ENCODE data around the gene CIP2A.

The CIP2A gene

GRCh38 chr3:108555966-108556581 is 33.2 kb downstream of the CIP2A start:
- DNase-seq: no peak

DNA sequence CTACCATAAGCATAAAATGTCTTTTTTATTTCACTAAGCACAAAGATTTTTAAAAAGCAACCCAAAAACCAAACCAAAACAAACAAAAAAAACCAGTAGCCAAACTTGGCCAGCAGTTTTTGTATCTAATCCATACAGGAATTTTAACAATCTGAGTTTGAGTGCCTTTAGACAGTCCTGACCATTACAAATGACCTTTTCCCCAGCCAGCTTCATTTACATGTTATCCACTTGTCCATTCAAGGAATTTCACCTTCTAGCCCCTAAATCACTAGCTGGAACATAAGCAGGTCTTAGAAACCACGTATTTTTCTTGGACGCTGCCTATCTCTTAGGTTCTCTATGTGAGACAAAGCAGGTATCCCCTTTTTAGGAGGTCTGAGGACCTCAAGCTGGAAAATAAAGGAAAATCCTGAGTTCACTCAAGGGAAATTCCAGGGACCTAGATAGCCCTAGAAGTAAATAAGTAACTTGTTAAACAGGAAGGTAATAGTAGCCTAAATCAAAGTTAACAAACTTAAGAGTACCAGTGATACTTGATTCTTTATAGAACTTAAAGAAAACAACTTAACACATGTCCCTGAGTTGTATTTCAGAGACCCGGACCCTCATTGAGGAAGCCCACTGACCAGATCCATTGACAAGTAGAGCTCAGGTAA is 34.2 kb downstream of the CIP2A start:
- DNase-seq: no peak

DNA sequence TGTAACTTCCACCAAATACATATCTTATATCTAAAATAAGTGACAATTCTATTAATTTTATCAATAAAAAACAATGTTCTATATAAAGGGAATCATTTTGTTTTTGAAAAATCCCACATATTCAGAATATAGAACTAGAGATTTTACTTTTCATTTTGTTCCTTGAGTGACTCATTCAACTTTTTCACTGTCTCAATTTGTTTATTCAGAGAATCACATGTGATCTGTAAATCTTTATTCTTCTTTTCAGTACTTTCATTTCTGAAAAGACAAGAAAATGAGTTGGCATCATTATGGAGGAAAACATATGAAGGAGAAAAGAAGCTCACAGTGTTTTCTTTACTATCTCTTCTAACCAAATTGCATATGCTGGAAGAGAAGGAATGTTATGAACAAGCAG is 35.0 kb downstream of the CIP2A start:
- DNase-seq: no peak

DNA sequence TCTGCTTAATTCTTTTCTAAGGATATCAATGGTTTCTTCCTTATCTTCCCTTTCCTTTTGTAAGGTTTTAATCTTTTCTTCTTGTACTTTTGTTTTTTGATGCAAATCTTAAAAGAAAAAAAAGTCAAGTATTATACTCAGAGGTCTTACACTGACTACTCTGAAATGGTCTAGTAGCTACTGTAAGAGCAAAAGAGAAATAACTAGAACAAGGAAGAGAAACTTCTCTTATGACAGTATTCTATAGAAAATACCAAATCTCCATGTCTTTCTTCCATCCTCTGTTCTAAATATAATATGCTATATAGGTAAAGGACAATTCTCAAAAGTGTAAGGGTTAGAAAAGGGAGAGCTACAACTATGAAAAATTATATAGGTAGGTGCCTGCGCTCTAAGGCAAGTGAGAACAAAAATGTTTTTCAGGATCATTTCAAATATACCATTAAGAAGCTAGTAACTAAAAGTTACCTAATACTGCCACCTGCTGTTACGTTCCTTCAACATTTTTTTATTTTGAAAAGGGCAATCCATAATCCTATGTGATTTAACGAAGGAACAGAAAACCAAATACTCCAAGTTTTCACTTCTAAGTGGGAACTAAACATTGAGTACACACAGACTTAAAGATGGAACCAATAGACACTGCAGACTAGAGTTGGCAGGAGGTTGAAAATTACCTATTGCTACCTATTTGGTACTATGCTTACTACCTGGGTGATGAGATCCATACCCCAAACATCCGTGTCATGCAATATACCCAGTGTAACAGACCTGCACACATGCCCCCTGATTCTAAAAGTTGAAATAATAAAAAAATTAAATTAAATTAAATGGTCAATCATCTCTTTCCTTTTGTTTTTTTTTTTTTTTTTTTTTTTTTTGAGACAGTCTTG is 36.7 kb downstream of the CIP2A start:
- DNase-seq: no peak

DNA sequence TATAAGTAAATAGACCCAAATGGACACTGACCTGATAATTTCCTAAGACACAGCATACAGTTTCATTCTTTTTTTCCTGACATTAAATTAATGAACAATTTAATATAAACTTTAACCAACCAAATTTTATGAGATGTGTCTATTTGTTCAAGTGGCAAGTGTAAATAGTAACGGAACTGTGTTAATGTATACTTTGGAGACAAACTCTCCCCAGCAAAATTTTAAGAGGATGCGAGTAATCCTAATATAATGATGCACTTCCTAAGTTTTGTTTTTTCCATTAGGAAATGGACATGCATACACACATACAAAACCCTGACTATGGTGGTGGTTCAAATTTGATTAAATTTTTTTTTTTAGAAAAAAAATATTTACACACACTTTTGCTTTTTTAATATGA is 40.4 kb downstream of the CIP2A start:
- DNase-seq: no peak

DNA sequence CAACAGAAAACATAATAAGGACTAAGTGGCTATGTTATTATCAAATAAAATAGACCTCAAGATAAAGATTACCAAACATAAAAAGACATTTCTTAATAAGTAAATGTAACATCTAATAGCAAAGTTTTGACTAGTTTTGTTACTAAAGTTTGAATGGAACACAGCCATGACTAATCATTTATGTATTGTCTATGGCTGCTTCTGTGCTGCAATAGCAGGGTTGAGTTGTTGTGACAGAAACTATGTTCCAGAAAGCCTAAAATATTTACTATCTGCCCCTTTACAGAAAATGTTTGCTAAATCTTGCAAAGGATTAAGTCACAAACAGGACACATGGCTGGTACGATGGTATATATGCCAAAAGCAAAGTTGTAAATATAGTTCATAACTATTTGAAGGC is 40.9 kb downstream of the CIP2A start:
- DNase-seq: no peak

GRCh38 chr3:108546692-108547091 is 42.5 kb downstream of the CIP2A start:
- DNase-seq: no peak

DNA sequence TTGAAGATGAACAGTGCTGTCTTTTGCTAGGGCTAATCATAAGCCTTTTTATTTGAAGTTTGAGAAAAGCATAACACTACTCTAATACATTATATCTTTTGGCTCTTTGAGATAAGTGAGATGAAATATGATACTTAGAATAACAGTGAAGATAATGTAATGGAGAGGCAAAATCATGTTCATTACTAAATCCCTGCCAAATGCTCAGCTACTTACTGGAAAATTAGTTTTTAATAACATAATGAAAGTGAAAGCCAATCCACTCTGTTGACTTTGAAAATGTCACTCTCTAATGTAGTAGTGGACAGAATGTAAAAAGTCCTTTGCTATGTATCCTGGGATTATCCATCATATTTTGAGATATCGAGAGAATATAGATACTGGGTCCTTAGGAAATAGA is 43.0 kb downstream of the CIP2A start:
- DNase-seq: no peak

DNA sequence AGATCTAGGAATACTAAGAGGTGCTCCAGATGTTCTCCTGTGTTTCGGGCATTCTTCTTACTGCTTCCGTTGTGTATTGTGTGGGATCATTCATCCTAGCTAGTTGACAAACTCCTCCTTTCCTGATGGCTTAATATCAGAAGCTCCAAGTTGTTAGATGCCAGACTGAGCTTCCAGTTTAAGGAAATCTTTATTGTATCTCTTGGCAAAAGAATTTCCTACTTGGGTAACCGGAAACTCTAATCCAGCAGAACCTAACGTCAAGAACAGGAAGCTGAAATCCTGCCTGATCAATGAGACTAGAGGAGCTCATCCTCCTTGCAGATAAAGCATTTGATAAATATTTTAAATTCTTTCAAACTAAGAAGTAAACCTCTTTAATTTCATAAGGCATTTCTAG is 51.2 kb downstream of the CIP2A start:
- DNase-seq: no peak

GRCh38 chr3:108528459-108529252 is 60.6 kb downstream of the CIP2A start:
- DNase-seq: no peak

DNA sequence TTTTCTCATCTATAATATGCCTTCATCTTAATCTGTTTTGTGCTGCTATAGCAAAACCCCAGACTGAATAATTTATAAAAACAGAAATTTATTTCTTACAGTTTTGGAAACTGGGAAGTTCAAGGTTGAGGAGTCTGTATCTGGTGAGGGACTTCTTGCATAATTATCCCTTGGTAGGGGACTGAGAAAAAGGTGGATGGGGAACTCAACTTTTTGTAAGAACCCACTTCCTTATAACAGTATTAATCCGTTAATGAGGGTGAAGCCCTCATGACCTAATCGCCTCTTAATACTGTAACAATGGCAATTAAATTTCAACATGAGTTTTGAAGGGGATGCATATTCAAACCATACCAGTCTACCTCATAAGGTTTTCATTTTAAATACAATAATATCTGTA is 61.4 kb downstream of the CIP2A start:
- no peak for DNase-seq

- DNase-seq: no peak
Measured at GRCh38 chr3:108527109-108527508, 62.1 kb downstream of the CIP2A start.

DNA sequence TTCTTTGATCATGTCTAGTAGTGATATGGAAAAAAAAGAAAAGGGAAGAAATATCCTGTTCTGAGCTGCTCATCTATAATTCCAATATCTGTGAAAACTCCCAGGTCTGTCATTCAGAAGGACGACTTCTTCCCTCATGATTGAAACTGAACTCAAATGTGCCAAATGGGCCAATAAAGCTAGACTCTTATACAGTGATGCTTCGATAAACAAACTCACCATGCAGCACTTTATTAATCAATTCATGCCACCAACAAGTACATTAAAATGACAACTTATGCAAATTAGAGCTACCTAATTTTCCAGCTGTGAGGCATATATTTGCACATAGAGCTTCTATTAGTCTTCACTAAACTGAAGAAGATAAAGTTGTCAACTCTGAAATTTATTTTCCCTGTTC is 63.3 kb downstream of the CIP2A start:
- no peak for DNase-seq

DNA sequence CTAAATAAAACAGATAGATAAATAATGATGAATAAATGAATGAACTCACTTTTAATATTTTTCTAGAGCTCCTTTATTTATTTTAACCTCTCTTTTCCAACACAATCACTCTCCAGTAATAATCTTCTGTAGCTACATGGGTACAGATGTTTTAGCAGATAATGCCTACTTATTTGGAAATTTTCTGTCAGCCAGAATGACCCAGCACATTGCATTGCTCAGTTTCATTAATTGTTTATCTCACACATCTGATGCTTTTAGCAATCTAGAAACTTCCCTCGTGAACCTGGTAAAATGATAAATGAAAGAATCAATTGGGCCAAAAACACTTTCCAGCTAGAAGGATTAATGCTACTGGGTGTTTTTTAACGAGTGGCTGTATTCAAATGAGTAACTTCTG is 64.0 kb downstream of the CIP2A start:
- no peak for DNase-seq

DNA sequence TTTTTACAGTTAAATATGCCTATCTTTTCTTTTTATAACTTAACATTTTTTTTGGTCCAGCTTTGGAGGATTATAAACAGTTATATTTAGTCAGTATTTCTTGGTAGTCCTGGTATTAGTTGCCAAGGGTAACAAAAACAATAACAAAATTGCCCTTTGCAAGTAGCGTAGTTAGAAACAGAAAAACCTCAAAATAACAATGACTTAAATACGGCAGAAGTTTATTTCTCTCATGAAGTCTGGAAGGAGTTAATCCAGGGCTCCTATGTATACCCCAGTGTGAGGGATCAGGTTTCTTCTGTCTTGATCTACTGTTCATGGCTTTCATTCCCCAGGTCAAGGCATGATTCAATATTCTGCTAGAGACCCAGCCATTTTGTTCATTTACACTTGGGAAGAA is 64.7 kb downstream of the CIP2A start:
- no peak for DNase-seq

- no peak for DNase-seq
Measured at GRCh38 chr3:108518895-108519294, 70.3 kb downstream of the CIP2A start.

DNA sequence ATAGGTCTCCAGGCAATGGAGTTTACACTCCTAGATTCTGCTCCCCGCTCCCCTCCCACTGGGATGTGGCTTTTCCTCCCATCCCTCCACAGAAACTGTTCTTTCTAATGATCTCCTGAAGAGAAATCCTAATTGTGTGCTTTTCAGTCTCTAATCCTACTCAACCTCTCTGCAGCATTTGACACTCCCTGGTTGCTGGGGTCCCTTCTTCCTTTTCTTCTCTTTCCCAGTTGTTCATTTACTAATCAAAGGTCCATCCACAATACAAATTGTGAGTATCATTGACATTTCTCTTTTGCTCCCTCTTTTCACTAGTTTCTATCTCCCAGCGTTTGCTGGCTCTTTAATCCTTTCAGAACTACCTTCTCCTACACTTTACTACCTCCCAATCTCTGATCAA is 72.4 kb downstream of the CIP2A start:
- DNase-seq: no peak

GRCh38 chr3:108513961-108514360 is 75.3 kb downstream of the CIP2A start:
- DNase-seq: no peak

- no peak for DNase-seq
Measured at GRCh38 chr3:108512671-108513070, 76.6 kb downstream of the CIP2A start.

DNA sequence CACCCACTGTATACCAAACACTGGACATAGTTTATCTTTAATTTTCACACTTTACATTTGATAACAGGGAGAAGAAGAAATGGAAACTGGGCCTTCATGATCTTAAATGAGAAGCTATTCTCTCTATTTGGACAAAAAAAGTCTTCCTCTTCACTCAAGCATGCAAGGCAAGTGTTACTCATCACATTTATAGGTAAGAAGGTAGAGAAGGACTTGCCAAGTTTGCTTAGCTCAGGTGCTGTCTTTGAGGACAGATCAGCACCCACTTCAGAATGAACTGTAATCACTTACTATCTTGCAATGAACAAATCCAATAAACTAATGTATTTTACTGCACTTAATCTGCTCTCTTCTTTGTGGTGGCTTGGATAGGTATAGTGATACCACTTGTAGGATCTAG is 77.7 kb downstream of the CIP2A start:
- DNase-seq: no peak

DNA sequence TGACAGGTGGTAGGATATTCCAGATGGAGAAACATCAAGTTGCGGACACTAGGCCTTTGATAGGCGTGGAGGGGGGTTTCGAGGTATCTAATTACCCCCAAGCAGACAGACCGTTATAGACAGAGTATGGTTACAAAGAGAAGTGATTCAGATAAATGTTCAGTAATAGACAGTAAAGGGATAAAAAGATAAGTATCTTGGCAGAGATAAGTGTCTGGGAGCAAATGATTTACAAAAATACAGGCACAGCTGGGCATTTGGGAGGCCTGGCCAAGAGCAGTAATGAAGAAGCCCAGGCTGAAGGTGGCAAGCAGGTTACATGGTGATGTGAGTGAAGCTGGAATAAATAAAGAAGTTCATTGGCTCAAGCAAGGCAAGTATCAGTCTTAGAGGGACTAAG is 78.2 kb downstream of the CIP2A start:
- DNase-seq: no peak

DNA sequence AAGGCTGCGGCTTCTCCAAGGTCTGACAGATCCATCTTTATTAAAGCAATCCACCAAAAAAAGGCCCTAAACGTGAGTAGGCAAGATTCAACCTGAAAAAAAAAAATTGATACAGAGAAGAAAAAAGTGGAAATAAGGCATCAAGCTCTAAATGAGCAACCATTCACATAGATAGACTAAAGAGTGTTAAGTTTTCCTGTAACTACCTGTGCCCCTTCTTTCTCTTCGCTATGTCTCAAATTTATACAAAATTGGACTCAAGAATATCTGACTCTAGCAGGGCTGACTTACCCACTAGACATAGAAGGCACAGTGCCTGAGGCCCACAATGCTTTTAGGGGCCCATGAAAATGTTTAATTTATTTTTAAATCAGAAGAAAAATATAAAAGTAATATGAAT is 78.7 kb downstream of the CIP2A start, which contains the start of gene MYH15:
TSS of gene MYH15 (minus strand) at position 101 of the 400 bp plus-strand sequence. CDS start at position 35, 66 bp downstream.
- no peak for DNase-seq

GRCh38 chr3:108509871-108510270 is 79.4 kb downstream of the CIP2A start:
- no peak for DNase-seq

Data from stimulated activated naive CD4-positive, alpha-beta T cell treated with Interleukin-2 at 50 U/mL for 16 hours (primary cell).